ENCODE measurements around the gene MCRIP2. TPM values are rescaled to one million over a fixed set of nuclear protein-coding genes. Genes with fewer than 3 reads are reported as not detected.

The MCRIP2 gene
- total and polyA plus RNA-seq, 9 of the 15 experiments (the other 6 are each of a cell fraction or from before 2014, with no cell fraction given) = 0.80 to 120 (median 35.2) TPM

DNA sequence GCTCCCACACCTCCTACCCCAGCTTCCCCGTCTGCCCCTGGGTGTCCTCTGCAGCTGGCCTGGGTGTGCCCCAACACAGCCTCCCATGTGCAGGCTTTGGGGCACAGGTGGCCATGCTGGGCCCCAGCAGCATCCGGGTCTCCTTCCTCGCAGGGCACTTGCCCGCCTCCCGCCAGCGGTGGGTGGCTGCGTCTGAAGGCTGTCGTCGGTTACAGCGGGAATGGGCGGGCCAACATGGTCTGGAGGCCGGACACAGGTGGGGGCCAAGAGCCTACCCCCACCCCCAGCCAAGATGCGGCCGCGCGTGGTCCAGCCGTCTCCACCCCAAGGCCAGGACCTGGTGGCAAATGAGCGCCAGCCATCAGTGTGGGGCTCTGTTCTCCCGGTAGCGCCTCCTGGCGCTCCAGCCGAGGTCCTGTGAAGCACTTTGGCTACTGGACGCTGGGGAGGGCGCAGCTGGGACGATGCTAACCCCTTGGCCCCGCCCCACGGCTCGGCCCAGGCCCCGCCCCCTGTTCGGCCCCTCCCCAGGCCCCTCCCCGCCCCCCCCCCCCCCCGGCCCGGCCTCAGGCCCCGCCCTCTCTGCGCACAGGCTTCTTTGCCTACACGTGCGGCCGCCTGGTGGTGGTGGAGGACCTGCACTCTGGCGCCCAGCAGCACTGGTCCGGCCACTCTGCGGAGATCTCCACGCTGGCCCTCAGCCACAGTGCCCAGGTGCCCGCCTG lies 19.0 kb downstream of the MCRIP2 start (continued):
- TF ChIP-seq, protein P1, sequence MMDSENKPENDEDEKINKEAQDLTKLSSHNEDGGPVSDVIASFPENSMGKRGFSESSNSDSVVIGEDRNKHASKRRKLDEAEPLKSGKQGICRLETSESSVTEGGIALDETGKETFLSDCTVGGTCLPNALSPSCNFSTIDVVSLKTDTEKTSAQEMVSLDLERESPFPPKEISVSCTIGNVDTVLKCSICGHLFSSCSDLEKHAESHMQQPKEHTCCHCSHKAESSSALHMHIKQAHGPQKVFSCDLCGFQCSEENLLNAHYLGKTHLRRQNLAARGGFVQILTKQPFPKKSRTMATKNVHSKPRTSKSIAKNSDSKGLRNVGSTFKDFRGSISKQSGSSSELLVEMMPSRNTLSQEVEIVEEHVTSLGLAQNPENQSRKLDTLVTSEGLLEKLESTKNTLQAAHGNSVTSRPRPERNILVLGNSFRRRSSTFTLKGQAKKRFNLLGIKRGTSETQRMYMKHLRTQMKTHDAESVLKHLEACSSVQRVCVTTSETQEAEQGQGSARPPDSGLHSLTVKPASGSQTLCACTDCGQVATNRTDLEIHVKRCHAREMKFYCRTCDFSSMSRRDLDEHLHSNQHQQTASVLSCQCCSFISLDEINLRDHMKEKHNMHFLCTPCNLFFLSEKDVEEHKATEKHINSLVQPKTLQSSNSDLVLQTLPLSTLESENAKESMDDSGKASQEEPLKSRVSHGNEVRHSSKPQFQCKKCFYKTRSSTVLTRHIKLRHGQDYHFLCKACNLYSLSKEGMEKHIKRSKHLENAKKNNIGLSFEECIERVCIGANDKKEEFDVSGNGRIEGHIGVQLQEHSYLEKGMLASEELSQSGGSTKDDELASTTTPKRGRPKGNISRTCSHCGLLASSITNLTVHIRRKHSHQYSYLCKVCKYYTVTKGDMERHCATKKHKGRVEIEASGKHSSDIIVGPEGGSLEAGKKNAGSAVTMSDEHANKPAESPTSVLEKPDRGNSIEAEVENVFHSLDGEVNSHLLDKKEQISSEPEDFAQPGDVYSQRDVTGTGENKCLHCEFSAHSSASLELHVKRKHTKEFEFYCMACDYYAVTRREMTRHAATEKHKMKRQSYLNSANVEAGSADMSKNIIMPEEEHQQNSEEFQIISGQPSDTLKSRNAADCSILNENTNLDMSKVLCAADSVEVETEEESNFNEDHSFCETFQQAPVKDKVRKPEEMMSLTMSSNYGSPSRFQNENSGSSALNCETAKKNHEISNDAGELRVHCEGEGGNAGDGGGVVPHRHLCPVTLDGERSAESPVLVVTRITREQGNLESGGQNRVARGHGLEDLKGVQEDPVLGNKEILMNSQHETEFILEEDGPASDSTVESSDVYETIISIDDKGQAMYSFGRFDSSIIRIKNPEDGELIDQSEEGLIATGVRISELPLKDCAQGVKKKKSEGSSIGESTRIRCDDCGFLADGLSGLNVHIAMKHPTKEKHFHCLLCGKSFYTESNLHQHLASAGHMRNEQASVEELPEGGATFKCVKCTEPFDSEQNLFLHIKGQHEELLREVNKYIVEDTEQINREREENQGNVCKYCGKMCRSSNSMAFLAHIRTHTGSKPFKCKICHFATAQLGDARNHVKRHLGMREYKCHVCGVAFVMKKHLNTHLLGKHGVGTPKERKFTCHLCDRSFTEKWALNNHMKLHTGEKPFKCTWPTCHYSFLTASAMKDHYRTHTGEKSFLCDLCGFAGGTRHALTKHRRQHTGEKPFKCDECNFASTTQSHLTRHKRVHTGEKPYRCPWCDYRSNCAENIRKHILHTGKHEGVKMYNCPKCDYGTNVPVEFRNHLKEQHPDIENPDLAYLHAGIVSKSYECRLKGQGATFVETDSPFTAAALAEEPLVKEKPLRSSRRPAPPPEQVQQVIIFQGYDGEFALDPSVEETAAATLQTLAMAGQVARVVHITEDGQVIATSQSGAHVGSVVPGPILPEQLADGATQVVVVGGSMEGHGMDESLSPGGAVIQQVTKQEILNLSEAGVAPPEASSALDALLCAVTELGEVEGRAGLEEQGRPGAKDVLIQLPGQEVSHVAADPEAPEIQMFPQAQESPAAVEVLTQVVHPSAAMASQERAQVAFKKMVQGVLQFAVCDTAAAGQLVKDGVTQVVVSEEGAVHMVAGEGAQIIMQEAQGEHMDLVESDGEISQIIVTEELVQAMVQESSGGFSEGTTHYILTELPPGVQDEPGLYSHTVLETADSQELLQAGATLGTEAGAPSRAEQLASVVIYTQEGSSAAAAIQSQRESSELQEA (IDR thresholded peaks at IDR 0.05; ENCODE audit: low read depth) = no peak
- TF ChIP-seq RCOR1 (IDR thresholded peaks at IDR 0.05; ENCODE audit: borderline replicate concordance in 1 of 2, low read depth in 2 of 2, low read length in 2 of 2) = peak in 1 of 2 experiments; percentile 86; a peak in 1 of 4 replicates
- TF ChIP-seq POLR2G (IDR thresholded peaks at IDR 0.05; ENCODE audit: low read depth, low read length) = peak; percentile 83
- TF ChIP-seq SPI1 (IDR thresholded peaks at IDR 0.05; ENCODE audit: borderline replicate concordance, low read depth, low read length) = no peak
- TF ChIP-seq ILK (tag; IDR thresholded peaks at IDR 0.05; ENCODE audit: borderline replicate concordance, low read depth) = no peak
- TF ChIP-seq ZNF696 (CRISPR knock-in tag; conservative IDR thresholded peaks at IDR 0.05) = no peak
- no peak for TF ChIP-seq IFI16 (CRISPR knock-in tag; IDR thresholded peaks at IDR 0.05)
- TF ChIP-seq ARHGAP35 (IDR thresholded peaks at IDR 0.05; ENCODE audit: partially characterized antibody) = no peak
- no peak for TF ChIP-seq FOXO4 (CRISPR knock-in tag; IDR thresholded peaks at IDR 0.05)
